Testis (tissue), 3 donors: ENCODE measurements around the gene DCLK1. TPM values are rescaled to one million over a fixed set of nuclear protein-coding genes. Genes with fewer than 3 reads are reported as not detected.

Experiments
- DNase-seq: peaks from one replicate; pipeline ENCODE4 v3.0.0-alpha.2; 2019
- H3K27ac ChIP-seq, 2 donors: fragments of 200-600 bp; sonication (generic); one replicate each; pipeline ENCODE4 v1.5.1; 2019
- H3K27me3 ChIP-seq: fragments of 200-600 bp; sonication (generic); one replicate; pipeline ENCODE4 v1.5.1; 2019
- H3K36me3 ChIP-seq: fragments of 200-600 bp; sonication (generic); one replicate; pipeline ENCODE4 v1.5.1; 2017; ENCODE audit warnings: low read depth; ENCODE audit errors: missing control alignments
- H3K4me1 ChIP-seq: fragments of 200-600 bp; sonication (generic); one replicate; pipeline ENCODE4 v1.5.1; 2019
- H3K4me3 ChIP-seq, 2 donors: fragments of 200-600 bp; sonication (generic); one replicate each; pipeline ENCODE4 v1.5.1; 2017 to 2019
- H3K9me3 ChIP-seq: fragments of 200-600 bp; sonication (generic); one replicate; pipeline ENCODE4 v1.5.1; 2017
- POLR2A ChIP-seq: fragments of 450-650 bp; IDR thresholded peaks from one replicate; pipeline ENCODE4 v1.6.1; 2017; ENCODE audit warnings: antibody characterized with exemption, mild to moderate bottlenecking, moderate library complexity
- WGBS, 2 donors: methylation state at CpG; one replicate each; pipeline ENCODE4 v1.1.5; 2018; 5-methylcytosine and 5-hydroxymethylcytosine counted together
- intact Hi-C: fragments of 100-400 bp; cut with DNase I; formaldehyde crosslinking; loops from one replicate; pipeline ENCODE4 v1.15.1; 2023; ENCODE audit warnings: low total_unique reads
- polyA plus RNA-seq: library from polyadenylated mRNA; stranded (reverse); fragments of 350-450 nt; fragmentation: Illumina TruSeq; extraction: RNeasy Lipid Tissue Mini Kit (QIAGEN cat#74804); gene quantifications from one replicate; pipeline ENCODE4 v1.2.3, GENCODE V29; 2014; ENCODE audit warnings: low read depth, low replicate concordance; ENCODE audit not compliant: insufficient read depth
- total RNA-seq, 2 donors: library from RNA; depleted of rRNA; stranded (reverse); fragments of >200 nt; gene quantifications; one replicate each; pipeline ENCODE4 v1.2.3, GENCODE V29; 2016
- TF ChIP-seq, protein P1 (sequence below), 3 experiments: fragments of 450-650 bp in 2 of 3; fragments of 200-600 bp in 1 of 3; sonication (generic) in 1 of 3; IDR thresholded peaks; one replicate each; pipeline ENCODE4 v1.5.1; 2016 to 2019; ENCODE audit warnings: antibody characterized with exemption in 3 of 3, mild to moderate bottlenecking in 2 of 3, moderate library complexity in 1 of 3

DCLK1 gene
- total and polyA plus RNA-seq, 3 donors from 2014 or later = 4.5 to 8.9 (median 4.9) TPM

- no peaks in the 10 kb centered on the region for H3K4me1 ChIP-seq
- DNase-seq = no peak
- H3K9me3 ChIP-seq = no peaks in the 10 kb centered on the region
- intact Hi-C loops = no loop called here
- no peak overlapping the region for H3K27ac ChIP-seq
- 59 to 62% methylated on average over 5 of the region's 5 CpGs for WGBS, 2 donors
- H3K4me3 ChIP-seq = no peak overlapping the region
- no peaks in the 10 kb centered on the region for H3K36me3 ChIP-seq
- no peak for TF ChIP-seq POLR2A
- TF ChIP-seq, protein P1, sequence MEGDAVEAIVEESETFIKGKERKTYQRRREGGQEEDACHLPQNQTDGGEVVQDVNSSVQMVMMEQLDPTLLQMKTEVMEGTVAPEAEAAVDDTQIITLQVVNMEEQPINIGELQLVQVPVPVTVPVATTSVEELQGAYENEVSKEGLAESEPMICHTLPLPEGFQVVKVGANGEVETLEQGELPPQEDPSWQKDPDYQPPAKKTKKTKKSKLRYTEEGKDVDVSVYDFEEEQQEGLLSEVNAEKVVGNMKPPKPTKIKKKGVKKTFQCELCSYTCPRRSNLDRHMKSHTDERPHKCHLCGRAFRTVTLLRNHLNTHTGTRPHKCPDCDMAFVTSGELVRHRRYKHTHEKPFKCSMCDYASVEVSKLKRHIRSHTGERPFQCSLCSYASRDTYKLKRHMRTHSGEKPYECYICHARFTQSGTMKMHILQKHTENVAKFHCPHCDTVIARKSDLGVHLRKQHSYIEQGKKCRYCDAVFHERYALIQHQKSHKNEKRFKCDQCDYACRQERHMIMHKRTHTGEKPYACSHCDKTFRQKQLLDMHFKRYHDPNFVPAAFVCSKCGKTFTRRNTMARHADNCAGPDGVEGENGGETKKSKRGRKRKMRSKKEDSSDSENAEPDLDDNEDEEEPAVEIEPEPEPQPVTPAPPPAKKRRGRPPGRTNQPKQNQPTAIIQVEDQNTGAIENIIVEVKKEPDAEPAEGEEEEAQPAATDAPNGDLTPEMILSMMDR (IDR thresholded peaks at IDR 0.05) = no peak
- H3K27me3 ChIP-seq = no peaks in the 10 kb centered on the region
These were observed 2.9 kb upstream of the DCLK1 start for GRCh38 chr13:36133950-36134626.

GRCh38 chr13:36132376-36132775, 1.2 kb upstream of the DCLK1 start:
- Histone ChIP-seq H3K9me3 (no peaks in the 10 kb centered on the region), H3K36me3 (no peaks in the 10 kb centered on the region), H3K4me3 (no peak overlapping the region), H3K27ac (no peak overlapping the region), H3K4me1 (no peaks in the 10 kb centered on the region), H3K27me3 (no peaks in the 10 kb centered on the region)
- no peak for TF ChIP-seq POLR2A
- TF ChIP-seq, protein P1 (IDR thresholded peaks at IDR 0.05) = no peak
- intact Hi-C loops = no loop called here
- WGBS, 2 donors = 93 to 95% methylated on average over 1 of the region's 1 CpG
- no peak for DNase-seq

- Histone ChIP-seq H3K36me3 (no peaks in the 10 kb centered on the region), H3K4me3 (peak overlapping the region in 1 of 2 donors; percentile 53), H3K9me3 (no peaks in the 10 kb centered on the region), H3K27ac (no peak overlapping the region), H3K4me1 (no peaks in the 10 kb centered on the region), H3K27me3 (no peaks in the 10 kb centered on the region)
- DNase-seq = peak; percentile 42
- 37 to 56% methylated on average over 5 of the region's 5 CpGs for whole genome bisulfite sequencing, 2 donors
- TF ChIP-seq, protein P1 (IDR thresholded peaks at IDR 0.05) = no peak
- no peak for TF ChIP-seq POLR2A
- intact Hi-C loops = no loop called here
These were observed 732 bp upstream of the DCLK1 start for GRCh38 chr13:36131931-36132297.

GRCh38 chr13:36130552-36131221, 495 bp downstream of the DCLK1 start:
- DNase-seq = peak; percentile 41
- peak overlapping the region in 1 of 2 donors; percentile 46 for H3K27ac ChIP-seq
- H3K4me1 ChIP-seq = no peaks in the 10 kb centered on the region
- no peaks in the 10 kb centered on the region for H3K36me3 ChIP-seq
- intact Hi-C loops = no loop called here
- 0% methylated on average over 2 to 40 of the region's 61 CpGs for WGBS, 2 donors
- no peaks in the 10 kb centered on the region for H3K27me3 ChIP-seq
- no peaks in the 10 kb centered on the region for H3K9me3 ChIP-seq
- TF ChIP-seq, protein P1 (IDR thresholded peaks at IDR 0.05) = no peak
- TF ChIP-seq POLR2A = no peak
- H3K4me3 ChIP-seq = peak overlapping the region; percentile 53 to 55
